GM12891 (cell line): Measurements from ENCODE around the gene RIMBP2.

Source experiments
- POLR2A ChIP-seq: IDR thresholded peaks from 2 replicates; pipeline ENCODE4 v1.6.1; 2011; ENCODE audit warnings: low read depth, low read length, control low read depth
- POLR2AphosphoS5 ChIP-seq: IDR thresholded peaks from 2 replicates; pipeline ENCODE4 v1.6.1; 2011; ENCODE audit warnings: low read depth, low read length, control low read depth
- POU2F2 ChIP-seq: IDR thresholded peaks from 2 replicates; pipeline ENCODE4 v1.6.1; 2011; ENCODE audit warnings: low read depth, mild to moderate bottlenecking, control low read depth, low read length, moderate library complexity
- SPI1 ChIP-seq: IDR thresholded peaks from 2 replicates; pipeline ENCODE4 v1.6.1; 2011; ENCODE audit warnings: low read depth, low read length, control low read depth
- TAF1 ChIP-seq: IDR thresholded peaks from 2 replicates; pipeline ENCODE4 v1.6.1; 2011; ENCODE audit warnings: low read depth, low read length, control low read depth

- TF ChIP-seq POLR2A, result no peak
- no peak for TF ChIP-seq TAF1
- no peak for TF ChIP-seq POLR2AphosphoS5
- TF ChIP-seq SPI1, result no peak
- TF ChIP-seq POU2F2, result no peak
These were observed 12.9 kb downstream of the RIMBP2 start for GRCh38 chr12:130702966-130703732.
